ENCODE measurements around the gene ELF4.

Gene ELF4

GRCh38 chrX:130034178-130034577, 76.1 kb downstream of the ELF4 start:
- DNase-seq: no peak

- DNase-seq: no peak
Observed at GRCh38 chrX:130032552-130032951, 77.7 kb downstream of the ELF4 start.

GRCh38 chrX:130030826-130031225, 79.5 kb downstream of the ELF4 start:
- DNase-seq: no peak

DNA sequence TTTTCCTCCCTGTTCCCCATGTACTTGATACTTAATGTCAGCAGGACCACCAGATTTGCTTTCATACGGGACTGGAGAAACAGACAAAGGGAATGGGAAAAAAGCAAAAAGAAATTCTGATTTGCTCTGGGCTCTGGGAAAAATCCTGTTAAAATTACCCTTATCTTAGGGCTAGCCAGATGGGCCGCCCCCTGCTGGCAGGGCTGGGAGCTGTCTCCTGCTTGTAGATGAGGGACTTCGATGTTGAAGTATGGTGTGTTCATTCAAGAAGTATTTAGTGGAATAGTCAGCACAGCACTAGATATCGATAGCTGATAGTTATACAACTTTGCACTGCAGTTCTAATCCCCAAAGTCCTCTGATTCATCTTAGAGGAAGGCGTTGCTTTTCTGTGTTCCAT, 82.1 kb downstream of the ELF4 start:
- DNase-seq: peak; percentile 7

GRCh38 chrX:130027569-130027968, 82.7 kb downstream of the ELF4 start:
- no peak for DNase-seq

DNA sequence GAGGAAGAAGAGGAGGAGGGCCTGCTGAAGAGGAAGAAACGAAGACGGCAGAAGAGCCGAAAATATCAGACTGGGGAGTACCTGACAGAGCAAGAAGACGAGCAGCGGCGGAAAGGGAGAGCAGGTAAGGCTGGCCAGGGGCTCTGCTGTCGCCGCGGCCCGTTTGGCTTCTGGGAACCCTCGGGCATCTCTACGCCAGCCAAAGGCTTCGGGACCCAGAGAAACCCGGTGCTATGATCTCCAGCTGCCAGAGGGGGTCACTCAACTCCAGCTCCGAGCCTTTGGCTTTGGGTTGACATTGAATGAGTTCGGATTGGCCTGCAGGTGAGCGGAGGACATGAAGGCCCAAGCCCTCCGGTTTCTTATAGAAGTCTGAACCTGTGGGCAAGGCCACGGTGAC, 85.0 kb downstream of the ELF4 start:
- DNase-seq: no peak

- no peak for DNase-seq
Observed at GRCh38 chrX:130024127-130024526, 86.2 kb downstream of the ELF4 start.

DNA sequence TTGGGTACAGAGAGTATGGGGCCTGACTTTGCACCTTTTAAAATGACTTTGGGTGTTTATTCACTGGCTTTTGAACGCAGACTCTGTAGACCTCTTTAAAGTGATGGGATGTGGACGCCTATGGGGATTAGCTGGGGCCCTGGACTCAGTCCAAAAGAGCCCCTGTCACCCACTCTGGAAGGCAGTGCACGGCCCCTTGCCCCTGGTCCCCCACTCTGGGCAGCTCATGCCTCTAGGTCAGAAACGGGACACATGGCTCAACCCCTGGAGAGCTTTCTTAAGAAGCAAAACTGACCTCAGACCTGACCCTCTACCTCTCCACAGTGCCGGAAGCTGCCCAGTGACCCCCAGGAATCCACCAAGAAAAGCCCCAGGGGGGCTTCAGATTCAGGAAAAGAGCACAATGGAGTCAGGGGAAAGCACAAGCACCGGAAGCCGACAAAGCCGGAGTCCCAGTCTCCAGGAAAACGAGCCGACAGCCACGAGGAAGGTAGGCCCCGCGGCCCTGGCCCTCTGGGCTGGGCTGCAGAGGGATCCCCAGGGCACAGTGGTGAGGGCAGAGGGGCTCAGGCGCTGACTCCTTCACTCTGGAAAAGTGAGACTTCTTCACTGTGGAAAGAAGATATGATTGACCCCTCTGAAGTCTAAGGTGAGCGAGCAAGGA, 89.5 kb downstream of the ELF4 start:
- no peak for DNase-seq

DNA sequence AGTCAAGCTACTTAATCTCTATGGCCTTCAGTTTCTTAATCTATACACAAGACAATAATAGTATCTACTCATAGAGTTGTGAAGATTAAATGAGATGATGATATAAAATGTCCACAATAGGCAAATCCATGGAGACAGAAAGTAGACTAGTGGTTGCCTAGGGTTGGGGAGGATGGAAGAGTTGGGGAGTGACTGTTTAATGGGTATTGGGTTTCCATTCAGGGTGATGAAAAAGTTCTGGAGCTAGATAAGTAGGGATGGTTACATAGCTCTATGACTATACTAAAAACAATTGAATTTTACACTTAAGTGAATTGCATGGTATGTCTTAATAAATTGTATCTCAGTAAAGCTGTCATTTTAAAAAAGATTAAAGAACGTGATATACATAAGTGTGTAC, 92.2 kb downstream of the ELF4 start:
- DNase-seq: no peak

- no peak for DNase-seq
Observed at GRCh38 chrX:130015181-130015580, 95.1 kb downstream of the ELF4 start.

Data from NCI-H774 (cell line).